Measurements from ENCODE around the gene CAPZB.

Gene CAPZB

GRCh38 chr1:19327736-19328135 lies 157.6 kb downstream of the CAPZB start:
- DNase-seq (ENCODE audit: low spot score), result no peak

- DNase-seq (ENCODE audit: low spot score), result no peak
Measured at GRCh38 chr1:19327301-19327700, 158.0 kb downstream of the CAPZB start.

- DNase-seq (ENCODE audit: low spot score), result no peak
Measured at GRCh38 chr1:19326748-19327065, 158.6 kb downstream of the CAPZB start.

GRCh38 chr1:19325958-19326747 lies 159.2 kb downstream of the CAPZB start:
- no peak for DNase-seq (ENCODE audit: low spot score)

- DNase-seq (ENCODE audit: low spot score), result no peak
Measured at GRCh38 chr1:19325368-19325957, 159.9 kb downstream of the CAPZB start.

GRCh38 chr1:19324665-19324990 lies 160.7 kb downstream of the CAPZB start:
- DNase-seq (ENCODE audit: low spot score), result no peak

GRCh38 chr1:19323987-19324664 lies 161.2 kb downstream of the CAPZB start:
- DNase-seq (ENCODE audit: low spot score), result no peak

GRCh38 chr1:19322481-19322880 lies 162.9 kb downstream of the CAPZB start:
- DNase-seq (ENCODE audit: low spot score), result no peak

- no peak for DNase-seq (ENCODE audit: low spot score)
Measured at GRCh38 chr1:19321071-19321470, 164.3 kb downstream of the CAPZB start.

GRCh38 chr1:19319196-19319595 lies 166.1 kb downstream of the CAPZB start:
- no peak for DNase-seq (ENCODE audit: low spot score)

- DNase-seq (ENCODE audit: low spot score), result no peak
Measured at GRCh38 chr1:19317126-19317910, 168.0 kb downstream of the CAPZB start.

GRCh38 chr1:19315378-19316198 lies 169.8 kb downstream of the CAPZB start:
- no peak for DNase-seq (ENCODE audit: low spot score)

- DNase-seq (ENCODE audit: low spot score), result no peak
Measured at GRCh38 chr1:19313961-19314882, 171.1 kb downstream of the CAPZB start.

- no peak for DNase-seq (ENCODE audit: low spot score)
Measured at GRCh38 chr1:19313636-19313959, 171.7 kb downstream of the CAPZB start.

GRCh38 chr1:19312782-19313635 lies 172.3 kb downstream of the CAPZB start:
- peak; percentile 34 for DNase-seq (ENCODE audit: low spot score)

GRCh38 chr1:19311931-19312781 lies 173.2 kb downstream of the CAPZB start, which contains the start of the genes AKR7A2 and SLC66A1:
Gene AKR7A2, minus strand, starts transcription at chr1:19312144. Its CDS starts 20 bp downstream, at chr1:19312124.
Gene SLC66A1, plus strand, starts transcription at chr1:19312326. Its CDS starts 5,352 bp downstream, at chr1:19317678.
- DNase-seq (ENCODE audit: low spot score), result peak; percentile 93

GRCh38 chr1:19311503-19311930 lies 173.8 kb downstream of the CAPZB start:
- DNase-seq (ENCODE audit: low spot score), result no peak

- DNase-seq (ENCODE audit: low spot score), result no peak
Measured at GRCh38 chr1:19310720-19311502, 174.4 kb downstream of the CAPZB start.
